ENCODE data around the gene ITPRID2.

GRCh38 chr2:181892799-181893435 is 1.4 kb downstream of the ITPRID2 start:
- TF ChIP-seq CTCF (IDR thresholded peaks at IDR 0.05; ENCODE audit: borderline replicate concordance, extremely low read depth, low read length, poor library complexity, severe bottlenecking) (no peak), EZH2 (IDR thresholded peaks at IDR 0.05; ENCODE audit: borderline replicate concordance, low read depth, low read length, severe bottlenecking) (no peak)

Data from DND-41 (cell line).